HEK293 (cell line): ENCODE measurements around the gene CEP85L.

Experiments used
- CTCF ChIA-PET: fragments of 350-600 bp; formaldehyde crosslinking; extraction: SDS; loops from one replicate; lab custom pipeline; 2021; ENCODE audit warnings: antibody characterized with exemption; lab: Yijun Ruan, JAX
- POLR2A ChIA-PET: fragments of 300-600 bp; formaldehyde crosslinking; extraction: SDS; loops from one replicate; lab custom pipeline; 2020; ENCODE audit warnings: antibody characterized with exemption, inconsistent platforms; lab: Yijun Ruan, JAX
- H3K27ac ChIP-seq: fragments of 200-500 bp; sonication (Bioruptor generic); 2 replicates; pipeline ENCODE4 v1.5.1; 2014; ENCODE audit warnings: low read depth, low read length, control low read depth, inconsistent platforms; ENCODE audit errors: extremely low read depth
- H3K36me3 ChIP-seq, 2 experiments: fragments of 200-500 bp in 1 of 2; sonication (Bioruptor generic) in 1 of 2; 1 replicate in 1 of 2; 2 replicates in 1 of 2; pipeline ENCODE4 v1.5.1; 2014 to 2017; ENCODE audit warnings: inconsistent platforms in 2 of 2, low read length in 2 of 2; ENCODE audit not compliant: control insufficient read depth in 2 of 2, insufficient read depth in 1 of 2
- H3K4me1 ChIP-seq: fragments of 200-500 bp; sonication (Bioruptor generic); 2 replicates; pipeline ENCODE4 v1.5.1; 2014; ENCODE audit warnings: mild to moderate bottlenecking, low read length, inconsistent platforms; ENCODE audit not compliant: control insufficient read depth, insufficient read depth
- H3K4me3 ChIP-seq: 2 replicates; pipeline ENCODE4 v1.5.1; 2011; ENCODE audit warnings: low read depth, mild to moderate bottlenecking, control low read depth, low read length, moderate library complexity
- H3K9me3 ChIP-seq: fragments of 200-500 bp; sonication (Bioruptor generic); 2 replicates; pipeline ENCODE4 v1.5.1; 2014; ENCODE audit warnings: low read depth, low read length, inconsistent platforms; ENCODE audit not compliant: control insufficient read depth, insufficient read depth
- ELK4 ChIP-seq: IDR thresholded peaks from 2 replicates; pipeline ENCODE4 v1.6.1; 2011; ENCODE audit warnings: mild to moderate bottlenecking, low read depth, low read length, borderline replicate concordance
- GLI2 ChIP-seq: fragments of 450-650 bp; formaldehyde crosslinking; IDR thresholded peaks from 2 replicates; pipeline ENCODE4; 2017; ENCODE audit warnings: missing biosample characterization, missing genetic modification characterization, low read depth, borderline replicate concordance
- PRDM1 ChIP-seq: fragments of 450-650 bp; formaldehyde crosslinking; IDR thresholded peaks from 2 replicates; pipeline ENCODE4; 2016; ENCODE audit warnings: missing biosample characterization, missing genetic modification characterization
- REST ChIP-seq: fragments of 450-650 bp; formaldehyde crosslinking; IDR thresholded peaks from 2 replicates; pipeline ENCODE4 v1.5.1; 2016; ENCODE audit warnings: missing biosample characterization, missing genetic modification characterization
- ZBTB7A ChIP-seq: fragments of 450-650 bp; formaldehyde crosslinking; IDR thresholded peaks from 2 replicates; pipeline ENCODE4 v1.5.1; 2016; ENCODE audit warnings: low read depth, missing biosample characterization, missing genetic modification characterization
- ZNF23 ChIP-seq: fragments of 450-650 bp; formaldehyde crosslinking; IDR thresholded peaks from 2 replicates; pipeline ENCODE4 v1.5.1; 2016; ENCODE audit warnings: missing biosample characterization, missing genetic modification characterization, borderline replicate concordance
- ZNF292 ChIP-seq: fragments of 450-650 bp; formaldehyde crosslinking; IDR thresholded peaks from 2 replicates; pipeline ENCODE4 v1.5.1; 2016; ENCODE audit warnings: low read depth, missing biosample characterization, missing genetic modification characterization, borderline replicate concordance
- ZNF335 ChIP-seq: fragments of 450-650 bp; formaldehyde crosslinking; conservative IDR thresholded peaks from 2 replicates; pipeline ENCODE4 v1.5.1; 2016; ENCODE audit warnings: missing biosample characterization, missing genetic modification characterization
- ZNF449 ChIP-seq: fragments of 450-650 bp; formaldehyde crosslinking; IDR thresholded peaks from 2 replicates; pipeline ENCODE4 v1.5.1; 2017; ENCODE audit warnings: missing biosample characterization, mild to moderate bottlenecking, missing genetic modification characterization, moderate library complexity
- ZNF473 ChIP-seq: fragments of 450-650 bp; formaldehyde crosslinking; IDR thresholded peaks from 2 replicates; pipeline ENCODE4 v1.5.1; 2017; ENCODE audit warnings: missing biosample characterization, missing genetic modification characterization
- ZNF48 ChIP-seq: fragments of 450-650 bp; formaldehyde crosslinking; IDR thresholded peaks from 2 replicates; pipeline ENCODE4 v1.5.1; 2016; ENCODE audit warnings: missing biosample characterization, missing genetic modification characterization
- ZNF514 ChIP-seq: fragments of 450-650 bp; formaldehyde crosslinking; IDR thresholded peaks from 2 replicates; pipeline ENCODE4 v1.5.1; 2016; ENCODE audit warnings: missing biosample characterization, missing genetic modification characterization
- ZNF561 ChIP-seq: fragments of 450-650 bp; IDR thresholded peaks from 2 replicates; pipeline ENCODE4 v1.5.1; 2018; ENCODE audit warnings: missing biosample characterization, missing genetic modification characterization, borderline replicate concordance
- ZNF621 ChIP-seq: fragments of 450-650 bp; formaldehyde crosslinking; IDR thresholded peaks from 2 replicates; pipeline ENCODE4 v1.5.1; 2017; ENCODE audit warnings: missing biosample characterization, missing genetic modification characterization
- TF ChIP-seq, protein P1 (sequence below): fragments of 450-650 bp; formaldehyde crosslinking; IDR thresholded peaks from 2 replicates; pipeline ENCODE4 v1.5.1; 2016; ENCODE audit warnings: missing biosample characterization, missing genetic modification characterization
- TF ChIP-seq, protein P2 (sequence below): fragments of 450-650 bp; formaldehyde crosslinking; IDR thresholded peaks from 2 replicates; pipeline ENCODE4 v1.5.1; 2016; ENCODE audit warnings: missing biosample characterization, missing genetic modification characterization

CEP85L gene

DNA sequence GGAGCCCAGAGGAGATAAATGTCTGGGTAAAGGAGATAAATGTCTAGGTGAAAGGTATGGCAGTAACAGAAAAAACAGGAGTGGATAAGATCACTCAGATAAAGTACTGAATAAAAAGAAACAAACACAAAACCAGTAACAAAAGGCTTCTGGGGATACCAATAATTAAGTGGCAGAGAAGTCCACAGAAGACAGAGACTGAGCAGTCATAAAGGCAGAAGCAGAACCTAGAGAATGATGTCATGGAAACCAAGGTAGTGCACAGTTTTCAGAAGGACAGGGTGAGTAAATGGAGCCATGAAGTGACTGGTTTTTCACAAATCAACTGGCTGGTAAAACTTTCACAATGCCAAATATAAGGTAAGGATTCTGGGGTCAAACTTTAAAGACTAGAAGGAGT is 184.2 kb downstream of the CEP85L start (continued):
- no peak for TF ChIP-seq ZNF292 (tag by site-specific recombination)
- TF ChIP-seq, all 188 proteins: peak for 4

- ChIA-PET CTCF (interaction anchor here (1.1 kb wide), 1 partner anchor 87 kb away, joined by 3 read pairs; no protein-coding TSS in a partner anchor), POLR2A (no interaction called here)
- Histone ChIP-seq H3K4me3 (no peak overlapping the region), H3K27ac (no peak overlapping the region), H3K9me3 (no peaks in the 10 kb centered on the region), H3K4me1 (peaks cover 10% of the 10 kb centered on the region), H3K36me3 (peaks cover 0 to 52% of the 10 kb centered on the region in 2 experiments; a peak in 1 of 3 replicates)
- no peak for TF ChIP-seq ZNF473 (tag by site-specific recombination)
- TF ChIP-seq ZNF561 (tag by site-specific recombination): no peak
- no peak for TF ChIP-seq ZNF449
- TF ChIP-seq ZNF23 (tag by site-specific recombination): no peak
- TF ChIP-seq REST (tag by site-specific recombination): no peak
- TF ChIP-seq PRDM1 (tag by site-specific recombination): no peak
- TF ChIP-seq, protein P1, sequence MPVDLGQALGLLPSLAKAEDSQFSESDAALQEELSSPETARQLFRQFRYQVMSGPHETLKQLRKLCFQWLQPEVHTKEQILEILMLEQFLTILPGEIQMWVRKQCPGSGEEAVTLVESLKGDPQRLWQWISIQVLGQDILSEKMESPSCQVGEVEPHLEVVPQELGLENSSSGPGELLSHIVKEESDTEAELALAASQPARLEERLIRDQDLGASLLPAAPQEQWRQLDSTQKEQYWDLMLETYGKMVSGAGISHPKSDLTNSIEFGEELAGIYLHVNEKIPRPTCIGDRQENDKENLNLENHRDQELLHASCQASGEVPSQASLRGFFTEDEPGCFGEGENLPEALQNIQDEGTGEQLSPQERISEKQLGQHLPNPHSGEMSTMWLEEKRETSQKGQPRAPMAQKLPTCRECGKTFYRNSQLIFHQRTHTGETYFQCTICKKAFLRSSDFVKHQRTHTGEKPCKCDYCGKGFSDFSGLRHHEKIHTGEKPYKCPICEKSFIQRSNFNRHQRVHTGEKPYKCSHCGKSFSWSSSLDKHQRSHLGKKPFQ (tag by site-specific recombination): no peak
- no peak for TF ChIP-seq ZNF514
- no peak for TF ChIP-seq ZNF48
- TF ChIP-seq GLI2 (tag by site-specific recombination): no peak
- TF ChIP-seq ZNF292 (tag by site-specific recombination): no peak
- TF ChIP-seq ZNF335 (tag by site-specific recombination): no peak
- no peak for TF ChIP-seq ELK4
- TF ChIP-seq, protein P2, sequence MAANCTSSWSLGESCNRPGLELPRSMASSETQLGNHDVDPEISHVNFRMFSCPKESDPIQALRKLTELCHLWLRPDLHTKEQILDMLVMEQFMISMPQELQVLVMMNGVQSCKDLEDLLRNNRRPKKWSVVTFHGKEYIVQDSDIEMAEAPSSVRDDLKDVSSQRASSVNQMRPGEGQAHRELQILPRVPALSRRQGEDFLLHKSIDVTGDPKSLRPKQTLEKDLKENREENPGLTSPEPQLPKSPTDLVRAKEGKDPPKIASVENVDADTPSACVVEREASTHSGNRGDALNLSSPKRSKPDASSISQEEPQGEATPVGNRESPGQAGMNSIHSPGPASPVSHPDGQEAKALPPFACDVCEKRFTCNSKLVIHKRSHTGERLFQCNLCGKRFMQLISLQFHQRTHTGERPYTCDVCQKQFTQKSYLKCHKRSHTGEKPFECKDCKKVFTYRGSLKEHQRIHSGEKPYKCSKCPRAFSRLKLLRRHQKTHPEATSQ: no peak
- no peak for TF ChIP-seq ZBTB7A (tag by site-specific recombination)
- no peak for TF ChIP-seq ZNF621 (tag by site-specific recombination)
Observed at GRCh38 chr6:118464620-118465019, 186.8 kb downstream of the CEP85L start.
